WTC11 (cell line): ENCODE data around the gene HNRNPM. TPM values are rescaled to one million over a fixed set of nuclear protein-coding genes. Genes with fewer than 3 reads are reported as not detected.

Source experiments
- ATAC-seq: fragments of 200-7000 bp; cut with Tn5 transposase; 2 replicates; pipeline ENCODE4 v1.10.0; 2021; ENCODE audit warnings: mild to moderate bottlenecking, moderate library complexity
- CTCF ChIA-PET: fragments of 300-600 bp; sonication (Branson Sonifier 250); formaldehyde crosslinking; loops from one replicate; lab custom pipeline; 2021; ENCODE audit warnings: antibody characterized with exemption; lab: Charles Lee
- POLR2A ChIA-PET: fragments of 350-600 bp; sonication (Branson Sonifier 250); formaldehyde crosslinking; loops from one replicate; lab custom pipeline; 2021; ENCODE audit warnings: antibody characterized with exemption; lab: Charles Lee
- DNase-seq: peaks from one replicate; pipeline ENCODE4 v3.0.0; 2021; ENCODE audit warnings: low spot score
- H3K27ac Mint-ChIP-seq: 2 replicates; pipeline ENCODE4 v1.8.0; 2021; ENCODE audit warnings: mixed read lengths
- H3K27me3 Mint-ChIP-seq: 2 replicates; pipeline ENCODE4 v1.8.0; 2021; ENCODE audit warnings: low read depth, mild to moderate bottlenecking, moderate library complexity, mixed read lengths
- H3K36me3 Mint-ChIP-seq: 2 replicates; pipeline ENCODE4 v1.8.0; 2021; ENCODE audit warnings: mixed read lengths
- H3K4me1 Mint-ChIP-seq: 2 replicates; pipeline ENCODE4 v1.8.0; 2022; ENCODE audit warnings: mixed read lengths
- H3K4me3 Mint-ChIP-seq: 2 replicates; pipeline ENCODE4 v1.8.0; 2021; ENCODE audit warnings: mild to moderate bottlenecking, moderate library complexity, mixed read lengths
- H3K9me3 Mint-ChIP-seq: 2 replicates; pipeline ENCODE4 v1.8.0; 2021; ENCODE audit warnings: mixed read lengths
- ELF4 ChIP-seq: sonication (generic); formaldehyde crosslinking; IDR thresholded peaks from 2 replicates; pipeline ENCODE4 v1.8.1; 2022; ENCODE audit warnings: low read depth, mild to moderate bottlenecking, moderate library complexity, missing genetic modification reagents
- ETV6 ChIP-seq: sonication (generic); formaldehyde crosslinking; IDR thresholded peaks from 2 replicates; pipeline ENCODE4 v1.8.1; 2022; ENCODE audit warnings: mild to moderate bottlenecking, missing genetic modification reagents
- JAZF1 ChIP-seq: fragments of 250-450 bp; sonication (Bioruptor Pico); IDR thresholded peaks from 2 replicates; pipeline ENCODE4 v1.9.0; 2021; ENCODE audit warnings: moderate library complexity, mild to moderate bottlenecking, inconsistent platforms
- KAT7 ChIP-seq: sonication (generic); formaldehyde crosslinking; IDR thresholded peaks from 2 replicates; pipeline ENCODE4 v1.8.1; 2023; ENCODE audit warnings: missing genetic modification reagents, mild to moderate bottlenecking, borderline replicate concordance
- NFE2L1 ChIP-seq: sonication (generic); formaldehyde crosslinking; IDR thresholded peaks from 2 replicates; pipeline ENCODE4 v1.8.1; 2023; ENCODE audit warnings: missing genetic modification reagents
- NR2C2 ChIP-seq: sonication (generic); formaldehyde crosslinking; IDR thresholded peaks from 2 replicates; pipeline ENCODE4 v1.8.0; 2022; ENCODE audit warnings: mild to moderate bottlenecking, missing genetic modification reagents
- OVOL2 ChIP-seq: fragments of 250-450 bp; sonication (Bioruptor Pico); IDR thresholded peaks from 2 replicates; pipeline ENCODE4 v1.9.0; 2021; ENCODE audit warnings: mild to moderate bottlenecking, borderline replicate concordance
- ZNF219 ChIP-seq: sonication (generic); formaldehyde crosslinking; IDR thresholded peaks from 2 replicates; pipeline ENCODE4 v1.8.0; 2023; ENCODE audit warnings: missing genetic modification reagents, mild to moderate bottlenecking, borderline replicate concordance
- total RNA-seq: library from RNA; stranded (reverse); gene quantifications from 3 replicates; pipeline ENCODE4 v1.2.3, GENCODE V29; 2021
- TF ChIP-seq, protein P1 (sequence below): sonication (generic); formaldehyde crosslinking; IDR thresholded peaks from 2 replicates; pipeline ENCODE4 v1.8.1; 2023; ENCODE audit warnings: mild to moderate bottlenecking, missing genetic modification reagents, borderline replicate concordance
- TF ChIP-seq, protein P2 (sequence below): sonication (generic); formaldehyde crosslinking; IDR thresholded peaks from 2 replicates; pipeline ENCODE4 v1.8.1; 2022; ENCODE audit warnings: missing genetic modification reagents, borderline replicate concordance
- TF ChIP-seq, protein P3 (sequence below): sonication (generic); formaldehyde crosslinking; IDR thresholded peaks from 2 replicates; pipeline ENCODE4 v1.8.0; 2023; ENCODE audit warnings: mild to moderate bottlenecking, missing genetic modification reagents
- TF ChIP-seq, protein P4 (sequence below): sonication (generic); formaldehyde crosslinking; IDR thresholded peaks from 2 replicates; pipeline ENCODE4 v1.8.1; 2022; ENCODE audit warnings: mild to moderate bottlenecking, missing genetic modification reagents, moderate library complexity, borderline replicate concordance
- TF ChIP-seq, protein P5 (sequence below): sonication (generic); formaldehyde crosslinking; IDR thresholded peaks from 2 replicates; pipeline ENCODE4 v1.8.1; 2022; ENCODE audit warnings: low read depth, missing genetic modification reagents, borderline replicate concordance
- TF ChIP-seq, protein P6 (sequence below): sonication (generic); formaldehyde crosslinking; IDR thresholded peaks from 2 replicates; pipeline ENCODE4 v1.8.0; 2022; ENCODE audit warnings: mild to moderate bottlenecking, missing genetic modification reagents
- TF ChIP-seq, protein P7 (sequence below): sonication (generic); formaldehyde crosslinking; IDR thresholded peaks from 2 replicates; pipeline ENCODE4 v1.8.1; 2022; ENCODE audit warnings: low read depth, mild to moderate bottlenecking, moderate library complexity, missing genetic modification reagents, borderline replicate concordance
- TF ChIP-seq, protein P8 (sequence below): sonication (generic); formaldehyde crosslinking; IDR thresholded peaks from 2 replicates; pipeline ENCODE4 v1.8.1; 2023; ENCODE audit warnings: mild to moderate bottlenecking, missing genetic modification reagents, moderate library complexity
- TF ChIP-seq, protein P9 (sequence below): fragments of 250-450 bp; sonication (Bioruptor Pico); IDR thresholded peaks from 2 replicates; pipeline ENCODE4 v1.9.0; 2021; ENCODE audit warnings: mild to moderate bottlenecking

HNRNPM gene
- total RNA-seq, 1 experiment from 2014 or later, result 416 TPM

DNA sequence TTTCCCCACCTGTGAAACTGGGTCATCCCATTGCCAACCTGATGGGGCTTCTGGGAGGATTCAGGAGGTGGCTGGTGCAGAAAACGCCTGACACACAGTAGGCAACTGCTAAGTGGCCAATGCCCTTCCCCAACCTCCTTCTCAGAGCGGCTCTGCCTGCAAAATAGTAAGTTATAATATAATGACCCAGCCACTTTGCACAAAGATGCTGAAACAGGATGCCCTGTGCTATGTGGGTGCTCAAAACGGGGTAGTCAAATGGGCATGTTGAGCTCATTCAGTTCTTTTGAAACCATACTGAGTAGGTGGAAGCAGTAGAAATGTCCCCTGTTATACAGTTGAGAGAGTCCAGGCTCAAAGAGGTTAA, 31.2 kb upstream of the HNRNPM start (continued):
- no peak for TF ChIP-seq ETV6 (CRISPR knock-in tag)
- TF ChIP-seq, protein P1, sequence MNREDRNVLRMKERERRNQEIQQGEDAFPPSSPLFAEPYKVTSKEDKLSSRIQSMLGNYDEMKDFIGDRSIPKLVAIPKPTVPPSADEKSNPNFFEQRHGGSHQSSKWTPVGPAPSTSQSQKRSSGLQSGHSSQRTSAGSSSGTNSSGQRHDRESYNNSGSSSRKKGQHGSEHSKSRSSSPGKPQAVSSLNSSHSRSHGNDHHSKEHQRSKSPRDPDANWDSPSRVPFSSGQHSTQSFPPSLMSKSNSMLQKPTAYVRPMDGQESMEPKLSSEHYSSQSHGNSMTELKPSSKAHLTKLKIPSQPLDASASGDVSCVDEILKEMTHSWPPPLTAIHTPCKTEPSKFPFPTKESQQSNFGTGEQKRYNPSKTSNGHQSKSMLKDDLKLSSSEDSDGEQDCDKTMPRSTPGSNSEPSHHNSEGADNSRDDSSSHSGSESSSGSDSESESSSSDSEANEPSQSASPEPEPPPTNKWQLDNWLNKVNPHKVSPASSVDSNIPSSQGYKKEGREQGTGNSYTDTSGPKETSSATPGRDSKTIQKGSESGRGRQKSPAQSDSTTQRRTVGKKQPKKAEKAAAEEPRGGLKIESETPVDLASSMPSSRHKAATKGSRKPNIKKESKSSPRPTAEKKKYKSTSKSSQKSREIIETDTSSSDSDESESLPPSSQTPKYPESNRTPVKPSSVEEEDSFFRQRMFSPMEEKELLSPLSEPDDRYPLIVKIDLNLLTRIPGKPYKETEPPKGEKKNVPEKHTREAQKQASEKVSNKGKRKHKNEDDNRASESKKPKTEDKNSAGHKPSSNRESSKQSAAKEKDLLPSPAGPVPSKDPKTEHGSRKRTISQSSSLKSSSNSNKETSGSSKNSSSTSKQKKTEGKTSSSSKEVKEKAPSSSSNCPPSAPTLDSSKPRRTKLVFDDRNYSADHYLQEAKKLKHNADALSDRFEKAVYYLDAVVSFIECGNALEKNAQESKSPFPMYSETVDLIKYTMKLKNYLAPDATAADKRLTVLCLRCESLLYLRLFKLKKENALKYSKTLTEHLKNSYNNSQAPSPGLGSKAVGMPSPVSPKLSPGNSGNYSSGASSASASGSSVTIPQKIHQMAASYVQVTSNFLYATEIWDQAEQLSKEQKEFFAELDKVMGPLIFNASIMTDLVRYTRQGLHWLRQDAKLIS, result no peak
- TF ChIP-seq, protein P2, sequence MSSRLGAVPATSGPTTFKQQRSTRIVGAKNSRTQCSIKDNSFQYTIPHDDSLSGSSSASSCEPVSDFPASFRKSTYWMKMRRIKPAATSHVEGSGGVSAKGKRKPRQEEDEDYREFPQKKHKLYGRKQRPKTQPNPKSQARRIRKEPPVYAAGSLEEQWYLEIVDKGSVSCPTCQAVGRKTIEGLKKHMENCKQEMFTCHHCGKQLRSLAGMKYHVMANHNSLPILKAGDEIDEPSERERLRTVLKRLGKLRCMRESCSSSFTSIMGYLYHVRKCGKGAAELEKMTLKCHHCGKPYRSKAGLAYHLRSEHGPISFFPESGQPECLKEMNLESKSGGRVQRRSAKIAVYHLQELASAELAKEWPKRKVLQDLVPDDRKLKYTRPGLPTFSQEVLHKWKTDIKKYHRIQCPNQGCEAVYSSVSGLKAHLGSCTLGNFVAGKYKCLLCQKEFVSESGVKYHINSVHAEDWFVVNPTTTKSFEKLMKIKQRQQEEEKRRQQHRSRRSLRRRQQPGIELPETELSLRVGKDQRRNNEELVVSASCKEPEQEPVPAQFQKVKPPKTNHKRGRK (CRISPR knock-in tag), result no peak
- TF ChIP-seq, protein P3, sequence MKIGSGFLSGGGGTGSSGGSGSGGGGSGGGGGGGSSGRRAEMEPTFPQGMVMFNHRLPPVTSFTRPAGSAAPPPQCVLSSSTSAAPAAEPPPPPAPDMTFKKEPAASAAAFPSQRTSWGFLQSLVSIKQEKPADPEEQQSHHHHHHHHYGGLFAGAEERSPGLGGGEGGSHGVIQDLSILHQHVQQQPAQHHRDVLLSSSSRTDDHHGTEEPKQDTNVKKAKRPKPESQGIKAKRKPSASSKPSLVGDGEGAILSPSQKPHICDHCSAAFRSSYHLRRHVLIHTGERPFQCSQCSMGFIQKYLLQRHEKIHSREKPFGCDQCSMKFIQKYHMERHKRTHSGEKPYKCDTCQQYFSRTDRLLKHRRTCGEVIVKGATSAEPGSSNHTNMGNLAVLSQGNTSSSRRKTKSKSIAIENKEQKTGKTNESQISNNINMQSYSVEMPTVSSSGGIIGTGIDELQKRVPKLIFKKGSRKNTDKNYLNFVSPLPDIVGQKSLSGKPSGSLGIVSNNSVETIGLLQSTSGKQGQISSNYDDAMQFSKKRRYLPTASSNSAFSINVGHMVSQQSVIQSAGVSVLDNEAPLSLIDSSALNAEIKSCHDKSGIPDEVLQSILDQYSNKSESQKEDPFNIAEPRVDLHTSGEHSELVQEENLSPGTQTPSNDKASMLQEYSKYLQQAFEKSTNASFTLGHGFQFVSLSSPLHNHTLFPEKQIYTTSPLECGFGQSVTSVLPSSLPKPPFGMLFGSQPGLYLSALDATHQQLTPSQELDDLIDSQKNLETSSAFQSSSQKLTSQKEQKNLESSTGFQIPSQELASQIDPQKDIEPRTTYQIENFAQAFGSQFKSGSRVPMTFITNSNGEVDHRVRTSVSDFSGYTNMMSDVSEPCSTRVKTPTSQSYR (CRISPR knock-in tag), result no peak
- no peak for TF ChIP-seq JAZF1 (CRISPR knock-in tag)
- no peak for TF ChIP-seq ELF4 (CRISPR knock-in tag)
- TF ChIP-seq, protein P4, sequence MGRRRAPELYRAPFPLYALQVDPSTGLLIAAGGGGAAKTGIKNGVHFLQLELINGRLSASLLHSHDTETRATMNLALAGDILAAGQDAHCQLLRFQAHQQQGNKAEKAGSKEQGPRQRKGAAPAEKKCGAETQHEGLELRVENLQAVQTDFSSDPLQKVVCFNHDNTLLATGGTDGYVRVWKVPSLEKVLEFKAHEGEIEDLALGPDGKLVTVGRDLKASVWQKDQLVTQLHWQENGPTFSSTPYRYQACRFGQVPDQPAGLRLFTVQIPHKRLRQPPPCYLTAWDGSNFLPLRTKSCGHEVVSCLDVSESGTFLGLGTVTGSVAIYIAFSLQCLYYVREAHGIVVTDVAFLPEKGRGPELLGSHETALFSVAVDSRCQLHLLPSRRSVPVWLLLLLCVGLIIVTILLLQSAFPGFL (CRISPR knock-in tag), result no peak
- no peak for TF ChIP-seq NR2C2 (CRISPR knock-in tag)
- TF ChIP-seq, protein P5, sequence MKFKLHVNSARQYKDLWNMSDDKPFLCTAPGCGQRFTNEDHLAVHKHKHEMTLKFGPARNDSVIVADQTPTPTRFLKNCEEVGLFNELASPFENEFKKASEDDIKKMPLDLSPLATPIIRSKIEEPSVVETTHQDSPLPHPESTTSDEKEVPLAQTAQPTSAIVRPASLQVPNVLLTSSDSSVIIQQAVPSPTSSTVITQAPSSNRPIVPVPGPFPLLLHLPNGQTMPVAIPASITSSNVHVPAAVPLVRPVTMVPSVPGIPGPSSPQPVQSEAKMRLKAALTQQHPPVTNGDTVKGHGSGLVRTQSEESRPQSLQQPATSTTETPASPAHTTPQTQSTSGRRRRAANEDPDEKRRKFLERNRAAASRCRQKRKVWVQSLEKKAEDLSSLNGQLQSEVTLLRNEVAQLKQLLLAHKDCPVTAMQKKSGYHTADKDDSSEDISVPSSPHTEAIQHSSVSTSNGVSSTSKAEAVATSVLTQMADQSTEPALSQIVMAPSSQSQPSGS, result no peak

DNA sequence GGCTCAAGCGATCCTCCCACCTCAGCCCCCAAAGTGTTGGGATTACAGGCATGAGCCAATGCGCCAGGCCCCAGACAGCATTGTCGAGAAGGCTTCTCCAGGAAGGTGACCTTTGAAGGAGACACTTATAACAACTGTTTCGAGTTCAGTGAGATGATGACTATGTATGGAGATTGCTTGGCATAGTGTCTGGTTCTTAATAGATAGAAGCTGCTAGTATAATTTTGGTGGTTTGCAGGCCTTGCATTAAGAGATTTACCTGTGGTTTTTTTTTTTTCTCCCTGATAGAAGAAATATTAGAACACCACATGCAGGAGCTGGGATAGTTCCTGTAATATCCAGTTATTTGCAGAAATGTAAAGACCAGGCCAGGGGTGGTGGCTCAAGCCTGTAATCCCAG, 28.0 kb upstream of the HNRNPM start:
- POLR2A ChIA-PET, result no interaction called here
- TF ChIP-seq NFE2L1 (no peak), OVOL2 (CRISPR knock-in tag) (no peak), KAT7 (CRISPR knock-in tag) (no peak), ZNF219 (no peak)
- TF ChIP-seq, protein P6, sequence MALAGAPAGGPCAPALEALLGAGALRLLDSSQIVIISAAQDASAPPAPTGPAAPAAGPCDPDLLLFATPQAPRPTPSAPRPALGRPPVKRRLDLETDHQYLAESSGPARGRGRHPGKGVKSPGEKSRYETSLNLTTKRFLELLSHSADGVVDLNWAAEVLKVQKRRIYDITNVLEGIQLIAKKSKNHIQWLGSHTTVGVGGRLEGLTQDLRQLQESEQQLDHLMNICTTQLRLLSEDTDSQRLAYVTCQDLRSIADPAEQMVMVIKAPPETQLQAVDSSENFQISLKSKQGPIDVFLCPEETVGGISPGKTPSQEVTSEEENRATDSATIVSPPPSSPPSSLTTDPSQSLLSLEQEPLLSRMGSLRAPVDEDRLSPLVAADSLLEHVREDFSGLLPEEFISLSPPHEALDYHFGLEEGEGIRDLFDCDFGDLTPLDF (CRISPR knock-in tag), result no peak
- TF ChIP-seq, protein P7, sequence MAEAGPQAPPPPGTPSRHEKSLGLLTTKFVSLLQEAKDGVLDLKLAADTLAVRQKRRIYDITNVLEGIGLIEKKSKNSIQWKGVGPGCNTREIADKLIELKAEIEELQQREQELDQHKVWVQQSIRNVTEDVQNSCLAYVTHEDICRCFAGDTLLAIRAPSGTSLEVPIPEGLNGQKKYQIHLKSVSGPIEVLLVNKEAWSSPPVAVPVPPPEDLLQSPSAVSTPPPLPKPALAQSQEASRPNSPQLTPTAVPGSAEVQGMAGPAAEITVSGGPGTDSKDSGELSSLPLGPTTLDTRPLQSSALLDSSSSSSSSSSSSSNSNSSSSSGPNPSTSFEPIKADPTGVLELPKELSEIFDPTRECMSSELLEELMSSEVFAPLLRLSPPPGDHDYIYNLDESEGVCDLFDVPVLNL (CRISPR knock-in tag), result no peak
- TF ChIP-seq, protein P8, sequence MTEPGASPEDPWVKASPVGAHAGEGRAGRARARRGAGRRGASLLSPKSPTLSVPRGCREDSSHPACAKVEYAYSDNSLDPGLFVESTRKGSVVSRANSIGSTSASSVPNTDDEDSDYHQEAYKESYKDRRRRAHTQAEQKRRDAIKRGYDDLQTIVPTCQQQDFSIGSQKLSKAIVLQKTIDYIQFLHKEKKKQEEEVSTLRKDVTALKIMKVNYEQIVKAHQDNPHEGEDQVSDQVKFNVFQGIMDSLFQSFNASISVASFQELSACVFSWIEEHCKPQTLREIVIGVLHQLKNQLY (CRISPR knock-in tag), result no peak
- TF ChIP-seq, protein P1, result no peak
- TF ChIP-seq, protein P9, sequence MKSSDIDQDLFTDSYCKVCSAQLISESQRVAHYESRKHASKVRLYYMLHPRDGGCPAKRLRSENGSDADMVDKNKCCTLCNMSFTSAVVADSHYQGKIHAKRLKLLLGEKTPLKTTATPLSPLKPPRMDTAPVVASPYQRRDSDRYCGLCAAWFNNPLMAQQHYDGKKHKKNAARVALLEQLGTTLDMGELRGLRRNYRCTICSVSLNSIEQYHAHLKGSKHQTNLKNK (CRISPR knock-in tag), result no peak

More for the DNA sequence above, 28.0 kb upstream of the HNRNPM start:
- ATAC-seq (no peak), DNase-seq (no peak)
- Mint-ChIP-seq H3K27ac (no peak overlapping the region), H3K4me3 (no peak overlapping the region), H3K4me1 (peaks cover 9% of the 10 kb centered on the region), H3K36me3 (no peaks in the 10 kb centered on the region), H3K9me3 (no peaks in the 10 kb centered on the region), H3K27me3 (no peaks in the 10 kb centered on the region)
- CTCF ChIA-PET, result interaction anchor here (0.7 to 1.0 kb wide), 2 partner anchors 26 to 164 kb away, joined by 3 to 4 read pairs; no protein-coding TSS in a partner anchor
